ENCODE results near the gene AUTS2. TPM values are rescaled to one million over a fixed set of nuclear protein-coding genes. Genes with fewer than 3 reads are reported as not detected.
A peak's percentile ranks its signal among the peaks of the same experiment; 100 is the strongest.

AUTS2 gene
- total RNA-seq, 2 experiments from 2014 or later: 4.0 to 4.7 TPM

DNA sequence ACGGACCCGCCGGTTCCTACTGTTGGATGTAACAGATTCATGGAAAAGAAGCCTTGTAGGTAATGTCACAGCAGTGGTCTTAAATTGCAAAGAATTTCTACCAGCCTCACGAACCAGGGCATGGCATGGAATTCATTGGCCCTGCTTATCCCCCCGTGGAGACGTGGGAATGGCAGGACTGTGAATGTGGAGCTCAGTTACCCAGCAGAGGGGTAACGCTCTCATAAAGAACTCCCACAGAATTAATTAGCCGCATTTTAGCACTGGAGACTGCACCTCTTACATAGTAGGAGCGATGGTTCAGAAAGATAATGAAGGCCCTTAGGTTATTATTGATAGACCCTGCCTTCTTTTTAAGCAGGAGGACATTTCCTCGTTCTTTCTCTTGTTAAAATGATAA, 715.4 kb downstream of the AUTS2 start:
- Mint-ChIP-seq H3K9me3 (peaks cover 4% of the 10 kb centered on the region), H3K27ac (no peak overlapping the region), H3K27me3 (no peaks in the 10 kb centered on the region), H3K4me3 (no peak overlapping the region), H3K4me1 (ENCODE audit: low read depth) (peaks cover 6% of the 10 kb centered on the region), H3K36me3 (no peaks in the 10 kb centered on the region)
- ChIA-PET POLR2A (no interaction called here), CTCF (no interaction called here)
- intact Hi-C loops (cut with micrococcal nuclease): no loop called here
- no peak for DNase-seq

DNA sequence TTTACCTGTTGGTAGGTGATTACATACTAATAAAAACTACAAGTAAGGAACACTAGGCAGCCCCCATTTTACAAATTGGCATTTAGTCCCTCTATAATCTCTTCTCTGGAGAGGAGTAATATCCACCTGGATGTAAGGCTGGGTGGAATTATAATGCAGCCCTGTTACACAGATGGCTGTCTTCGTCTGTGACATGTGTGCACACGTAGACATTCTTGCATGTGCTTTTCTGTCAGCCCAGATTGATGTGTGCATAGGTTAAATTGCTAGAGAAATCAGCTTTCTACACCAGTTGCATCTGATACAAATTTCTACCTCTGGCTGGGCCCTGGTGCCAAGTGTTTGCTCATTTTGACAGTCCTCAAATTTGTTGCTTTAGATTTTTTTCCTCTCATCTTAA, 715.9 kb downstream of the AUTS2 start:
- intact Hi-C loops (cut with micrococcal nuclease): no loop called here
- H3K36me3 Mint-ChIP-seq: no peaks in the 10 kb centered on the region
- CTCF ChIA-PET: no interaction called here
- H3K27me3 Mint-ChIP-seq: no peaks in the 10 kb centered on the region
- POLR2A ChIA-PET: no interaction called here
- no peak for DNase-seq
- no peak overlapping the region for H3K4me3 Mint-ChIP-seq
- H3K4me1 Mint-ChIP-seq (ENCODE audit: low read depth): peaks cover 6% of the 10 kb centered on the region
- no peak overlapping the region for H3K27ac Mint-ChIP-seq
- peaks cover 4% of the 10 kb centered on the region for H3K9me3 Mint-ChIP-seq

- Mint-ChIP-seq H3K9me3 (peaks cover 4% of the 10 kb centered on the region), H3K4me3 (no peak overlapping the region), H3K27ac (no peak overlapping the region), H3K4me1 (ENCODE audit: low read depth) (peaks cover 6% of the 10 kb centered on the region), H3K36me3 (no peaks in the 10 kb centered on the region), H3K27me3 (no peaks in the 10 kb centered on the region)
- intact Hi-C loops (cut with micrococcal nuclease): no loop called here
- POLR2A ChIA-PET: no interaction called here
- CTCF ChIA-PET: no interaction called here
- DNase-seq: peak; percentile 22
Observed at GRCh38 chr7:70316745-70317144, 718.5 kb downstream of the AUTS2 start.

DNA sequence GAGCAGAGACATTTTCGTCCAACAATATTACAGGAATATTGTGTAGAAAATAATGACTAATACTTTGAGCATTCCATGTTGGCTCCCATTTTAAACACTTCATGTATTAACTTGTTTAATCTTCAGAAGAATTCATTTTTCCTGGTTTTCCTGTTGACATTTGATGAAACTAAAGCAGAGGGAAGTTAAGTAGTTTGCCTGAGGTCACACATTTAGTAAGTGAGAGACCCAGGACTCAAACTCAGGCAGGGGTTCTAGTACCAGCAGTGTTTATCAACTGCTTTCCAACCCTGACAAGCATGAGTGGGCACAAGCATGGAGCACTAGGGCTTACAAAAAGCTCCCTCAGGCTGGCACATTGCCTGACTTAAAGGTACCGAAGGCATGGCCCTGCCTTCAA, 719.1 kb downstream of the AUTS2 start:
- no peaks in the 10 kb centered on the region for H3K27me3 Mint-ChIP-seq
- no peak overlapping the region for H3K4me3 Mint-ChIP-seq
- intact Hi-C loops (cut with micrococcal nuclease): no loop called here
- peaks cover 4% of the 10 kb centered on the region for H3K9me3 Mint-ChIP-seq
- H3K4me1 Mint-ChIP-seq (ENCODE audit: low read depth): peaks cover 6% of the 10 kb centered on the region
- no peaks in the 10 kb centered on the region for H3K36me3 Mint-ChIP-seq
- no peak overlapping the region for H3K27ac Mint-ChIP-seq
- ChIA-PET POLR2A (no interaction called here), CTCF (no interaction called here)
- DNase-seq: no peak

GRCh38 chr7:70318511-70318910, 720.2 kb downstream of the AUTS2 start:
- H3K27ac Mint-ChIP-seq: no peak overlapping the region
- H3K4me1 Mint-ChIP-seq (ENCODE audit: low read depth): peaks cover 6% of the 10 kb centered on the region
- DNase-seq: no peak
- H3K4me3 Mint-ChIP-seq: no peak overlapping the region
- ChIA-PET CTCF (no interaction called here), POLR2A (no interaction called here)
- no peaks in the 10 kb centered on the region for H3K27me3 Mint-ChIP-seq
- peaks cover 4% of the 10 kb centered on the region for H3K9me3 Mint-ChIP-seq
- no peaks in the 10 kb centered on the region for H3K36me3 Mint-ChIP-seq
- intact Hi-C loops (cut with micrococcal nuclease): no loop called here

- intact Hi-C loops (cut with micrococcal nuclease): no loop called here
- no peak overlapping the region for H3K27ac Mint-ChIP-seq
- H3K36me3 Mint-ChIP-seq: no peaks in the 10 kb centered on the region
- no peaks in the 10 kb centered on the region for H3K27me3 Mint-ChIP-seq
- POLR2A ChIA-PET: no interaction called here
- CTCF ChIA-PET: no interaction called here
- DNase-seq: no peak
- no peak overlapping the region for H3K4me3 Mint-ChIP-seq
- peaks cover 4% of the 10 kb centered on the region for H3K9me3 Mint-ChIP-seq
- H3K4me1 Mint-ChIP-seq (ENCODE audit: low read depth): peaks cover 6% of the 10 kb centered on the region
Observed at GRCh38 chr7:70319057-70319456, 720.8 kb downstream of the AUTS2 start.

DNA sequence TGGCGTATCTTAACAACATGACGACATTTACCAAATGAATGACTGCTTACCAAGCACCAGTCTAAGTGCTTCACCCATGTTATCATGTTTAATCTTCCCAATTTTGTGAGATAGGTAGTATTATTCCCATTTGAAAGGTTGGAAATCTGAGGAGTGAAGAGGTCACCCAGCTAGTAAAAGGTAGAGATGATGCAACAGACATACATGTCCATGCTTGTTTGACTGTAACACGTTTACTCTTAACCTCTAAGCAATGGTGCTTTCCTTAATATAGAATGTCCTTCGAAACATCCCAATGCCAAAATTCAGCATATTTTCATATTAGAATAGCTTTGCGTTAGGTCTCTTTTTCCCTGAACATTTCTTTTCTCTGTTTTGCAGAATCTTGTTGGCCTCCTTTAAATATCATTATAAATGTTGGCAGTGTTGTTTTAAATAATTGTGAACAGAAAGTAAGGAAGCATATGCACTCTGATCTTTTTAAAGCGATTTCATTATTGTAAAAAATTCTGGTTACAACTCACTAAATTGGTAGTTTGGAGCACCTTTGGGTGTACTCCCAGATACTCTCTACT, 722.8 kb downstream of the AUTS2 start:
- H3K4me3 Mint-ChIP-seq: no peak overlapping the region
- CTCF ChIA-PET: no interaction called here
- no peak for DNase-seq
- no peaks in the 10 kb centered on the region for H3K27me3 Mint-ChIP-seq
- peaks cover 6% of the 10 kb centered on the region for H3K4me1 Mint-ChIP-seq (ENCODE audit: low read depth)
- H3K9me3 Mint-ChIP-seq: no peaks in the 10 kb centered on the region
- intact Hi-C loops (cut with micrococcal nuclease): no loop called here
- H3K36me3 Mint-ChIP-seq: no peaks in the 10 kb centered on the region
- no peak overlapping the region for H3K27ac Mint-ChIP-seq
- POLR2A ChIA-PET: no interaction called here

GRCh38 chr7:70322856-70323255, 724.6 kb downstream of the AUTS2 start:
- H3K36me3 Mint-ChIP-seq: no peaks in the 10 kb centered on the region
- H3K9me3 Mint-ChIP-seq: no peaks in the 10 kb centered on the region
- ChIA-PET CTCF (no interaction called here), POLR2A (no interaction called here)
- no peak overlapping the region for H3K4me3 Mint-ChIP-seq
- intact Hi-C loops (cut with micrococcal nuclease): no loop called here
- H3K4me1 Mint-ChIP-seq (ENCODE audit: low read depth): no peaks in the 10 kb centered on the region
- H3K27ac Mint-ChIP-seq: no peak overlapping the region
- DNase-seq: no peak
- no peaks in the 10 kb centered on the region for H3K27me3 Mint-ChIP-seq

DNA sequence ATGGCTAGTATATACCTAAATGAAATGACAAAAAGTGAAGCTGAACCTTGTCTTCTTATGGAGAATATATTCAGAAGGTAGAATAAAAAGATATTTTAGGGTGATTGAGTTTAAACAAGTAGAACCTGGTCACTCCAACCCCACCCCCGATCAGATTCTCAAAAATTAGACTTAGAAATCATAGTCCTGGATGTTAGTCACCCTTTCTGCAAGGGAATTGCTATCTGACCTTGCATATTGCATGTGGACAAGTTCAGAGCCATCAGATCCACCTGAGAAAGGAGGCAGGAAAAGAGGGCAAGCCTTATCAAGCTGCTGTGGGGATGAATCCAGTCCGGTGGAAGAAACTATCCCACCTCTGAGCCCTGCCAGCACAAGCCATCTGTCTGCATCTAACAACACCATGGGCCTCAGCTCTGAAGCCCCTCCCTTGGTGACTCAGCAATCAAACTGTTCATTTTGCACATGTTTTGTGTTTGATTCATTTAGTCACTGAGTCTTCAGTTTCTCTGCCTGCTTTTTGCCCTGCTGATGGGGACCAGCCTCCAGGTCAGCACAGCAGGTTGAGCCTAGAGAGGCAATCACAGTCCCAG, 727.3 kb downstream of the AUTS2 start:
- intact Hi-C loops (cut with micrococcal nuclease): no loop called here
- no peaks in the 10 kb centered on the region for H3K27me3 Mint-ChIP-seq
- H3K4me3 Mint-ChIP-seq: no peak overlapping the region
- H3K4me1 Mint-ChIP-seq (ENCODE audit: low read depth): no peaks in the 10 kb centered on the region
- H3K36me3 Mint-ChIP-seq: no peaks in the 10 kb centered on the region
- H3K9me3 Mint-ChIP-seq: no peaks in the 10 kb centered on the region
- H3K27ac Mint-ChIP-seq: no peak overlapping the region
- ChIA-PET CTCF (no interaction called here), POLR2A (no interaction called here)
- peak; percentile 9 for DNase-seq

GRCh38 chr7:70334295-70334694, 736.0 kb downstream of the AUTS2 start:
- Mint-ChIP-seq H3K4me3 (no peak overlapping the region), H3K4me1 (ENCODE audit: low read depth) (peaks cover 12% of the 10 kb centered on the region), H3K36me3 (no peaks in the 10 kb centered on the region), H3K27me3 (no peaks in the 10 kb centered on the region), H3K27ac (no peak overlapping the region), H3K9me3 (peaks cover 2% of the 10 kb centered on the region)
- POLR2A ChIA-PET: no interaction called here
- no peak for DNase-seq
- intact Hi-C loops (cut with micrococcal nuclease): no loop called here
- CTCF ChIA-PET: interaction anchor here (0.7 kb wide), 1 partner anchor 14 kb away, joined by 3 read pairs; no protein-coding TSS in a partner anchor

GRCh38 chr7:70334871-70335270, 736.6 kb downstream of the AUTS2 start:
- POLR2A ChIA-PET: interaction anchor here (0.6 kb wide), 1 partner anchor 272 kb away, joined by 8 read pairs; no protein-coding TSS in a partner anchor

DNA sequence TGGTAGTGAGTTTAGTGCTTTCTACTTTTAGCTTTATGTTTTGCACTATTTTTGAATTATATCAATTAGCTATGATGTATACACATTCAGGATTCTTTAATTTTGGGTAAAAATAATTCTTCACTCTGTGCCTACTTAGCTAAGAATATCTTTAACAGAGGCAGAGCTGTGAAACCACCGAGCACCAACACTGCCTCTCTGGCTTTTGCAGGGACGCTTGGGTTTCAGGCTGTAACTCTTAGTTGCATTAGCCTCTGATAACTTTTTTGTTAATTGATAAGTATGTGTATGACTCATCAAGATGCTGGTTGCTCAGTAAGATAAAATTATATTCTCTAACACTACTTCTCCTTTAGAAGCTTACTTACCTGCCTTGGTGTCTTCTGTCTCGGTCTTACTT, 738.3 kb downstream of the AUTS2 start:
- Mint-ChIP-seq H3K27me3 (no peaks in the 10 kb centered on the region), H3K36me3 (no peaks in the 10 kb centered on the region), H3K9me3 (peaks cover 5% of the 10 kb centered on the region), H3K4me1 (ENCODE audit: low read depth) (peaks cover 12% of the 10 kb centered on the region), H3K27ac (no peak overlapping the region), H3K4me3 (no peak overlapping the region)
- CTCF ChIA-PET: no interaction called here
- DNase-seq: no peak
- intact Hi-C loops (cut with micrococcal nuclease): no loop called here
- POLR2A ChIA-PET: no interaction called here

More at GRCh38 chr7:70334871-70335270, 736.6 kb downstream of the AUTS2 start:
- CTCF ChIA-PET: interaction anchor here (0.7 kb wide), 1 partner anchor 14 kb away, joined by 3 read pairs; no protein-coding TSS in a partner anchor
- peak; percentile 9 for DNase-seq
- Mint-ChIP-seq H3K27me3 (no peaks in the 10 kb centered on the region), H3K36me3 (no peaks in the 10 kb centered on the region), H3K27ac (no peak overlapping the region), H3K4me1 (ENCODE audit: low read depth) (peaks cover 12% of the 10 kb centered on the region), H3K9me3 (peaks cover 2% of the 10 kb centered on the region), H3K4me3 (no peak overlapping the region)
- intact Hi-C loops (cut with micrococcal nuclease): no loop called here

- intact Hi-C loops (cut with micrococcal nuclease): no loop called here
Observed at GRCh38 chr7:70338015-70338414, 739.7 kb downstream of the AUTS2 start.

More at GRCh38 chr7:70338015-70338414, 739.7 kb downstream of the AUTS2 start:
- Mint-ChIP-seq H3K9me3 (peaks cover 5% of the 10 kb centered on the region), H3K36me3 (no peaks in the 10 kb centered on the region), H3K4me1 (ENCODE audit: low read depth) (peaks cover 12% of the 10 kb centered on the region), H3K27me3 (no peaks in the 10 kb centered on the region), H3K4me3 (no peak overlapping the region), H3K27ac (no peak overlapping the region)
- POLR2A ChIA-PET: no interaction called here
- no peak for DNase-seq
- CTCF ChIA-PET: no interaction called here
